ENCODE results near the gene MAD1L1.

MAD1L1 gene

GRCh38 chr7:1794888-1795542 is 437.7 kb downstream of the MAD1L1 start:
- no peak for DNase-seq

- DNase-seq, result no peak
These were observed 445.0 kb downstream of the MAD1L1 start for GRCh38 chr7:1787681-1788235.

GRCh38 chr7:1787241-1787640 is 445.5 kb downstream of the MAD1L1 start:
- no peak for DNase-seq

GRCh38 chr7:1785839-1786238 is 446.9 kb downstream of the MAD1L1 start:
- DNase-seq, result no peak

GRCh38 chr7:1781369-1781768 is 451.4 kb downstream of the MAD1L1 start:
- no peak for DNase-seq

GRCh38 chr7:1779445-1779844 is 453.3 kb downstream of the MAD1L1 start:
- DNase-seq, result no peak

GRCh38 chr7:1777122-1777521 is 455.6 kb downstream of the MAD1L1 start:
- no peak for DNase-seq

- no peak for DNase-seq
These were observed 457.4 kb downstream of the MAD1L1 start for GRCh38 chr7:1775389-1775788.

GRCh38 chr7:1770331-1770730 is 462.4 kb downstream of the MAD1L1 start:
- DNase-seq, result no peak

GRCh38 chr7:1769286-1770200 is 463.2 kb downstream of the MAD1L1 start:
- DNase-seq, result no peak

- DNase-seq, result no peak
These were observed 463.9 kb downstream of the MAD1L1 start for GRCh38 chr7:1768832-1769231.

- no peak for DNase-seq
These were observed 465.2 kb downstream of the MAD1L1 start for GRCh38 chr7:1767524-1767923.
